AG04450 (cell line): ENCODE measurements around the gene RSU1. TPM values are rescaled to one million over a fixed set of nuclear protein-coding genes. Genes with fewer than 3 reads are reported as not detected.

Experiments
- CTCF ChIA-PET: fragments of 300-600, 350-600 bp; formaldehyde crosslinking; extraction: SDS; loops from one replicate; lab custom pipeline; 2022; ENCODE audit warnings: antibody characterized with exemption, inconsistent platforms; lab: Charles Lee
- POLR2A ChIA-PET: fragments of 350-600 bp; formaldehyde crosslinking; extraction: SDS; loops from one replicate; lab custom pipeline; 2021; ENCODE audit warnings: antibody characterized with exemption, inconsistent platforms; lab: Yijun Ruan, JAX
- DNase-seq: peaks from one replicate; pipeline ENCODE4 v3.0.0-alpha.2; 2011; ENCODE audit warnings: low read depth, low spot score
- H3K27ac ChIP-seq: one replicate; pipeline ENCODE4 v1.5.1; 2012; ENCODE audit warnings: low read depth, low read length, control low read depth
- H3K27me3 ChIP-seq: one replicate; pipeline ENCODE4 v1.6.0; 2012; ENCODE audit warnings: low read length; ENCODE audit not compliant: control insufficient read depth, insufficient read depth
- H3K4me3 ChIP-seq: 2 replicates; pipeline ENCODE4 v1.5.1; 2011; ENCODE audit warnings: mild to moderate bottlenecking, low read depth, low read length, control low read depth
- H3K9me3 ChIP-seq: 2 replicates; pipeline ENCODE4 v1.5.1; 2012; ENCODE audit warnings: low read length; ENCODE audit not compliant: control insufficient read depth, insufficient read depth
- CTCF ChIP-seq: IDR thresholded peaks from 2 replicates; pipeline ENCODE4 v1.5.1; 2011; ENCODE audit warnings: low read depth, low read length, control low read depth, inconsistent platforms
- polyA plus RNA-seq: library from polyadenylated mRNA; depleted of rRNA; stranded (reverse); fragments of >200 nt; gene quantifications from 2 replicates; pipeline ENCODE4 v1.2.3, GENCODE V29; 2011

Gene RSU1
- polyA plus RNA-seq, 1 experiment: 229 TPM

- H3K4me3 ChIP-seq: no peak overlapping the region
- ChIA-PET POLR2A (no interaction called here), CTCF (interaction anchor here (0.6 to 1.4 kb wide), 3 partner anchors 15 to 681 kb away, joined by 3 to 4 read pairs (median 3); no protein-coding TSS in a partner anchor)
- DNase-seq: no peak
- H3K27ac ChIP-seq: no peak overlapping the region
- H3K27me3 ChIP-seq: no peaks in the 10 kb centered on the region
- no peak for TF ChIP-seq CTCF
- H3K9me3 ChIP-seq: no peaks in the 10 kb centered on the region
Measured at GRCh38 chr10:16794005-16794404, 23.2 kb downstream of the RSU1 start.

- CTCF ChIA-PET: no interaction called here
- POLR2A ChIA-PET: no interaction called here
- no peak overlapping the region for H3K4me3 ChIP-seq
- DNase-seq: no peak
- H3K9me3 ChIP-seq: no peaks in the 10 kb centered on the region
- no peak overlapping the region for H3K27ac ChIP-seq
- no peaks in the 10 kb centered on the region for H3K27me3 ChIP-seq
- TF ChIP-seq CTCF: no peak
Measured at GRCh38 chr10:16792675-16793074, 24.5 kb downstream of the RSU1 start.

GRCh38 chr10:16789765-16790164 lies 27.5 kb downstream of the RSU1 start:
- TF ChIP-seq CTCF: no peak
- H3K9me3 ChIP-seq: no peaks in the 10 kb centered on the region
- no peak overlapping the region for H3K4me3 ChIP-seq
- POLR2A ChIA-PET: no interaction called here
- CTCF ChIA-PET: interaction anchor here (2.2 kb wide), 1 partner anchor 12 kb away, joined by 9 read pairs; no protein-coding TSS in a partner anchor
- H3K27me3 ChIP-seq: no peaks in the 10 kb centered on the region
- no peak for DNase-seq
- H3K27ac ChIP-seq: no peak overlapping the region

GRCh38 chr10:16789261-16789660 lies 28.0 kb downstream of the RSU1 start:
- CTCF ChIA-PET: interaction anchor here (0.9 to 2.2 kb wide), 3 partner anchors 12 to 887 kb away, joined by 5 to 9 read pairs (median 6); no protein-coding TSS in a partner anchor

More at GRCh38 chr10:16789261-16789660, 28.0 kb downstream of the RSU1 start:
- POLR2A ChIA-PET: no interaction called here
- Histone ChIP-seq H3K9me3 (no peaks in the 10 kb centered on the region), H3K27ac (no peak overlapping the region), H3K4me3 (no peak overlapping the region), H3K27me3 (no peaks in the 10 kb centered on the region)
- DNase-seq: no peak
- no peak for TF ChIP-seq CTCF
